Measurements from ENCODE around the gene RPL15. TPM values are rescaled to one million over a fixed set of nuclear protein-coding genes. Genes with fewer than 3 reads are reported as not detected.

RPL15 gene
- total RNA-seq, 1 experiment from 2014 or later: 2,437 TPM

- no peak for DNase-seq (ENCODE audit: extremely low read depth, low read depth)
Observed at GRCh38 chr3:23926246-23926645, 9.3 kb downstream of the RPL15 start.

GRCh38 chr3:23926736-23927135, 9.8 kb downstream of the RPL15 start:
- DNase-seq (ENCODE audit: extremely low read depth, low read depth): no peak

DNA sequence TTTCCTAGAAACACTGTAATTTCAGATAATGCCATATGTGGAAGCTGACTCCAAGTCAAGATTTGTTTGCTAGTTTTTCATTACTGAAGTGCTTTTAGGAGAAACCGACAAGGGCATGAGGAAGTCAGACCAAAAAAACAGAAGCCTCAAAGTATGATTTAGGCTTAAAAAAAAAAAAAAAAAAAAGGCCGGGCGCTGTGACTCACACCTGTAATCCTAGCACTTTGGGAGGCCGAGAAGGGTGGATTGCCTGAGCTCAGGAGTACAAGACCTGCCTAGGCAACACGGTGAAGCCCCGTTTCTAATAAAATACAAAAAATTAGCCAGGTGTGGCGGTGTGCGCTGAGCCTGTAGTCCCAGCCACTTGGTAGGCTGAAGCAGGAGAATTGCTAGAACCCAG, 11.6 kb downstream of the RPL15 start:
- DNase-seq (ENCODE audit: extremely low read depth, low read depth): no peak

DNA sequence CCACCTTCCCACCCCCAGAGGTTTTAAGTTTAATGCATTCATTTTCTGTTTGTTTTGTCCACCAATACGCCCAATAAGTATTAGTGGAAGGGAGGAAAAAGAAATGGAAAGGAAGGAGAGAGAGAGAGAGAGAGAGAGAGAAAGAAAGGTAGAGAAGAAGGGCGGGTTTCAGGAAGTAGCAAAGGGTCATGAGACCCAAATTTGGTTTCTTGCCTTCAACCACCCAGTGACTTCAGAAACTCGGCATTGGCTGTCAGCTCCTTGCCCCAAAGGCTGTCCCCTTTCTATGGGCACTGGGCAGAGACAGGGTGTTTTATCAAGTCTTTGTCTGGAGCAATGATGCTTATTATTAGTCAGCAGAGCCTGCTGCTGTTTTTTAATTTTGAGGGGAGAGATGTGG, 14.7 kb downstream of the RPL15 start:
- DNase-seq (ENCODE audit: extremely low read depth, low read depth): no peak

- DNase-seq (ENCODE audit: extremely low read depth, low read depth): no peak
Observed at GRCh38 chr3:23932571-23932970, 15.6 kb downstream of the RPL15 start.

DNA sequence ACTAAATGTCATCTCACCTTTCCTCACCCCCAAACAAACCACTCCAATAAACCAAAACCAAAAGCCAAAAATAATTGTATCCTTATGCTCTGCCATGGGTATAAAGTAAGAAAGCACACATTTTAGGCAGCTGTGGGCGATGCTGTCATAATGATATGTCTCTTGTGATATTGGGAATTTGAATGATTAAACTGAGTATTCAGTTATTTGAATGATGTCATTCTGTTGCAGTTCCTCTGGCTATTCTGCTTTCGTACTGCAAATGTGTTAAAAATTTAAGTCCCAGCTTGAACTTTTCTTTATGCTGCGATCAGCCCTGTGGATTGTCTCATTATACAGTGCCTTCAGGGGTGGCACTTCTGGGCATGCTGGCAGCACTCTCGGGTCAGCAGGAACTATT, 17.3 kb downstream of the RPL15 start:
- no peak for DNase-seq (ENCODE audit: extremely low read depth, low read depth)

DNA sequence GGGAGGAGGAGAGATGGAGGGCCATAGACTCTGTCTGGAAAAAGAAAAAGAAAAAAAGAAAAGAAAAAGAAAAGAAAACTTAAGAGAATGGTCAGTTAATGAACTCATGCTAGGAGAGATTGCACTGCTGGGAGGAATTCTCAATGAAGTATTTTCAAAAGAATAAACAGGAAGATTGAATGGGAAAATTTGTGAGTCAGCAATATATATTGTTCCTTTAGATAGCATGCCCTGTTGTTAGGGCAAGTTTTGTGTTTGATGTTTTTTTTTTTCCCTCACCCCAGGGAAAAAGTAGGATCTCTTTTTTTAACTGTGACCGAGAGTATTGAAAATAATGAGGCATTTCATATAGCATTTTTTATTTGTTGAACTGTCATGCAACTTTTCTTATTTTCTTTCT, 20.4 kb downstream of the RPL15 start:
- no peak for DNase-seq (ENCODE audit: extremely low read depth, low read depth)

DNA sequence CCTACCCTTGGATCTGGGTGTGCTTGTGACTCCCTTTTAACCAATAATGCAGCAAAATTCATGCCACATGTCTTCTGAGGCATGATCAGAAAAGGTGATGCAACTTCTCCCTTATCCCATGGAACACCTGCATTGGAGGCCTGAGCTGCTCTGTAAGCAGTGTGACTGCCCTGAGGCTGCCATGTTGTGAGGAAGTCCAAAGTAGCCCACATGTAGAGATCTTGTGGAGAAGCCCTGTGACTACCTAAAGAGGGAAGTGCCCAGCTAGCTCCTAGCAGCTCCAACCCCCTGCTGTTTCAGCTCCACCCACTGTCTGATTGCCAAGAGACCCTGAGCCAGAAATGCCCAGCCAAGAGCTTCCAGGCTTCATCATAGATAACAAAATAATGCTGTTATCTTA, 21.8 kb downstream of the RPL15 start:
- DNase-seq (ENCODE audit: extremely low read depth, low read depth): no peak

- peak; percentile 48 for DNase-seq (ENCODE audit: extremely low read depth, low read depth)
Observed at GRCh38 chr3:23940775-23941174, 23.8 kb downstream of the RPL15 start.

DNA sequence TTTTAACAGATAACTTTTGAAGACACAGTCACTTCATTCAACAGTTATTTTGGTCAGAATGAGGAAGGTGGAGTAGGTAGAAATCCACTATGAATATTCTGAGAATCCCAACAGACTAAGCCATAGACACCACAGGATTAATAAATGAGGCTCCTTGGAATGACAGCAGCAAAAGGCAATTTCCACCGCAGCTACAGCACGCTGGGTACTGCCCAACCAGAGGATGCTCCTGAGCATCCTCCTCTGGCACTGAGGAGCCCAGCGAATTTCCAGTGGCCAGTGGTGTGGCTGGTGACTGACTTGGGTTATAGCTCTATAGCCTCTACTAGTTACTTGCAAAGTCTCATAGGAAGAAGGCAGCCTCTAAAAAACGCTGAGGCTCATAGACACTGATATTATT, 24.5 kb downstream of the RPL15 start:
- no peak for DNase-seq (ENCODE audit: extremely low read depth, low read depth)

DNA sequence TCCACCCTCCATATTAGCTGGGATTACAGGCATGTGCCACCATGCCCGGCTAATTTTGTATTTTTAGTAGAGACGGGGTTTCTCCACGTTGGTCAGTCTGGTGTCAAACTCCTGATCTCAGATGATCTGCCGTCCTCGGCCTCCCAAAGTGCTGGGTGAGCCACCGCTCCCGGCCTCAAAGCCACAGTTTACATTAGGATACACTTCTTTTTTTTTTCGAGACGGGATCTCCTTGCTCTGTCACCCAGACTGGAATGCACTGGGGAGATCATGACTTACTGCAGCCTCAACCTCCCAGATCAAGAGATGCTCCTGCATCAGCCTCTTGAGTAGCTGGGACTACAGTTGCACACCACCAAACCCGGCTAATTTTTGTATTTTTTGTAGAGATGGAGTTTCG, 25.6 kb downstream of the RPL15 start:
- DNase-seq (ENCODE audit: extremely low read depth, low read depth): no peak

GRCh38 chr3:23944007-23944783, 27.3 kb downstream of the RPL15 start:
- no peak for DNase-seq (ENCODE audit: extremely low read depth, low read depth)

DNA sequence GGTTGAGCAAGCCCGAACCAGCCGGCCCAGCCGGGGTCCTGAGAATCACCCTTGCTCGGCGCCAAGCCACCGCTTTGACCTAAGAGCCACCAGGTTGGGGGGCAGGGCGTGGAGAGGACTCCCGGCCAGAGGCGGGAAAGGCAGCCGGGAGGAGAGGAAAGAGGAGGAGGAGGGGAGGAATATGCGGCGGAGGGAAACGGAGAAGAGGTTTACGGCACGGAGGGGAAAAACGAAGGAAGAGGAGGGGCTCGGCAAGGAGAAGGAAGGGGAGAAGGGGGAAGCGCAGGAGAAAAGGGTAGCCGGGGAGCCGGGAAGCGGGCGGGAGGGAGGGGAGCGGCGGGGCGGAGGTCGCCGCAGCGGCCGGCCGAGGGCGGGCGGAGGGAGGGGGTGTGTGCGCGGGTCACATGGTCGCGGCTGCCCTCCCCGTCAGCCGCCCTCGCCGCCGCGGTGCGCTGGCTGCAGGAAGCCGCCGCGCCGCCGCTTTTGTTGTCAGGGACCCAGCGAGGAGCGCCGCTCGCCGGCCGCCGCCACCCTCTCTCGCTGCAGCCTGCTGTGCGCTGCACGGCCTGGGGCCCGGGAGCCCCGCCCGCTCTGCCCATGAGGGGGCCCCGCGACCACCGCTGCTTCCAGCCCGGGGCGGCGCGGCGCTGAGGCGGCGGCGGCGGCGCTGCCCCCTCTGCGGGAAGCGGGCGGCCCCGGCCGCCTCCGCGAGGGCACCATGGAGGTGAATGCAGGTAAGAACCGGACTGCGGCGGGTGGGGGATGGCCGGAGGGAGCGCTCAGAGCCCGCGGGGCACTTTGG, 28.1 kb downstream of the RPL15 start, which contains the start of gene NR1D2:
TSS of gene NR1D2 (plus strand) at position 426 of the 802 bp plus-strand sequence. CDS start at position 719, 293 bp downstream.
- peak; percentile 67 for DNase-seq (ENCODE audit: extremely low read depth, low read depth)

GRCh38 chr3:23945663-23945912, 28.7 kb downstream of the RPL15 start:
- DNase-seq (ENCODE audit: extremely low read depth, low read depth): no peak

- peak; percentile 92 for DNase-seq (ENCODE audit: extremely low read depth, low read depth)
Observed at GRCh38 chr3:23945913-23946687, 29.2 kb downstream of the RPL15 start.

DNA sequence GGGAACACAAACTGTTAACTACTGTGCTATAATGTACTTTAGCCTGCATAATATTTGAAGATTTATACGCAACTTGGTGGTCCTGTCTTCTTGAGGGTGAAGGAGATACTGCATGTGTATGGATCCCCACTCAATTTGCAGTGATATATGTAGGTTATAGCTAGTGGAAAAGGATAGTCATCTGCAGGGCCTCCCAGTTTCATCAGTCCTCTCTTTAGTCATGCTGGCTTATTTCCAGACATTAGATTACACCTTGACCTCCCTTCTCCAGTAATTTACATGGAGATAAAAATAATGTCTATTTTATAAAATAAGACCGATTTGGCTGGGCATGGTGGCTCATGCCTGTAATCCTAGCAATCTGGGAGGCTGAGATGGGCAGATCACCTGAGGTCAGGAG, 31.8 kb downstream of the RPL15 start:
- DNase-seq (ENCODE audit: extremely low read depth, low read depth): no peak

- DNase-seq (ENCODE audit: extremely low read depth, low read depth): no peak
Observed at GRCh38 chr3:23949784-23950183, 32.9 kb downstream of the RPL15 start.

DNA sequence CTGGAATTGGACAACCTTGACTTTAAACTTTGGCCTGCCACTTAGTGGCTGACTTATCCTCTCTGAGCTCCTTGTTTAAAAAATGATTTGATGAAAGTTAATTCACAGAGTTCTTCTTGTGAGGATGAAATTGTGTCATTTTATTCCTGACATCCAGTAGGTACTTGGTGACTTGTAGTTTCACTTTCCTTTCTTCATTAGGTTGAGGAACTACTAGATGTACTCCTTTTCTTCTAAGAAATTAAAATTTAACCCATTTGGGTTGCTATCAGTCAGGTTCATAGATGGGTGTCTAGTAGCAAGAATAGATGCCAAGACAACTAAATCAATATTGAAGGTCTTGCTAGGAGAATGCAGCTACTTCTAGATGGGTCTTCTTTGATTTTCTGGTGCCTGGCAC, 33.4 kb downstream of the RPL15 start:
- no peak for DNase-seq (ENCODE audit: extremely low read depth, low read depth)

DNA sequence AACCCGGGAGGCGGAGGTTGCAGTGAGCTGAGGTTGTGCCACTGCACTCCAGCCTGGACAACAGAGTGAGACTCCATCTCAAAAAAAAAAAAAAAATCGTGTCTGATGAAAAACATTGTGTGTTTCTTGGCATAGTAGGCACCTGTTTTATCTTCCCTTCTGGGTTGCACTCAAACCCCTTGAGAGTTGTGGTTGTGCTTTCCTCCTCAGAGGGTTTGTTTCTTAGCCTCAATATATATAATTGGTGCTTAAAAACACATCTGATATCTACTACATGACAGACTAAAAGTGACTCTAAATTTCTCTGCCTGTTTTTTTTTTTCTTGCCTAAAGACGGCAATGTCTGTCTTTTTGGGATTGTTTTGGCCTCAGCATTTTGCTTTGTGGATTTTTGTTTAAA, 35.7 kb downstream of the RPL15 start:
- DNase-seq (ENCODE audit: extremely low read depth, low read depth): no peak

GRCh38 chr3:23953523-23953922, 36.6 kb downstream of the RPL15 start:
- DNase-seq (ENCODE audit: extremely low read depth, low read depth): no peak

- no peak for DNase-seq (ENCODE audit: extremely low read depth, low read depth)
Observed at GRCh38 chr3:23954144-23954543, 37.2 kb downstream of the RPL15 start.

GRCh38 chr3:23956701-23957100, 39.8 kb downstream of the RPL15 start:
- DNase-seq (ENCODE audit: extremely low read depth, low read depth): no peak
